GM23338 (cell line): ENCODE data around the gene CABP2. TPM values are rescaled to one million over a fixed set of nuclear protein-coding genes. Genes with fewer than 3 reads are reported as not detected.

ENCODE experiments used
- ATAC-seq: fragments of 200-7000 bp; cut with Tn5 transposase; 3 replicates; pipeline ENCODE4 v1.9.1; 2020
- DNase-seq: peaks from one replicate; pipeline ENCODE4 v3.0.0-alpha.2; 2015; ENCODE audit warnings: low spot score
- H2AFZ ChIP-seq: fragments of 200-600 bp; sonication (generic); 2 replicates; pipeline ENCODE4 v1.8.0; 2016; ENCODE audit warnings: antibody characterized with exemption, mild to moderate bottlenecking, moderate library complexity
- H3F3A ChIP-seq: fragments of 200-600 bp; sonication (generic); replicated peaks from 2 replicates; pipeline ENCODE4 v1.8.0; 2017; ENCODE audit warnings: antibody characterized with exemption, mixed run types, low read depth
- H3K27ac ChIP-seq: fragments of 200-600 bp; sonication (generic); 2 replicates; pipeline ENCODE4 v1.6.1; 2016; ENCODE audit warnings: low read depth
- H3K27me3 ChIP-seq: fragments of 200-600 bp; sonication (generic); 2 replicates; pipeline ENCODE4 v1.8.0; 2016; ENCODE audit warnings: mild to moderate bottlenecking, mixed run types, moderate library complexity; ENCODE audit not compliant: insufficient read depth
- H3K36me3 ChIP-seq: fragments of 200-600 bp; sonication (generic); 2 replicates; pipeline ENCODE4 v1.8.0; 2016; ENCODE audit warnings: mild to moderate bottlenecking; ENCODE audit not compliant: insufficient read depth
- H3K4me1 ChIP-seq: fragments of 200-600 bp; sonication (generic); 2 replicates; pipeline ENCODE4 v1.8.0; 2016; ENCODE audit warnings: mild to moderate bottlenecking, moderate library complexity; ENCODE audit not compliant: insufficient read depth
- H3K4me2 ChIP-seq: fragments of 200-600 bp; sonication (generic); 2 replicates; pipeline ENCODE4 v1.7.1; 2017; ENCODE audit warnings: mixed run types
- H3K4me3 ChIP-seq: fragments of 200-600 bp; sonication (generic); 2 replicates; pipeline ENCODE4 v1.6.1; 2016; ENCODE audit warnings: mixed run types
- H3K79me2 ChIP-seq: fragments of 200-600 bp; sonication (generic); replicated peaks from 2 replicates; pipeline ENCODE4 v1.8.0; 2017; ENCODE audit warnings: mild to moderate bottlenecking; ENCODE audit not compliant: insufficient read depth
- H3K9me2 ChIP-seq: fragments of 200-600 bp; sonication (generic); 2 replicates; pipeline ENCODE4 v1.8.0; 2017; ENCODE audit not compliant: insufficient read depth
- H4K20me1 ChIP-seq: fragments of 200-600 bp; sonication (generic); replicated peaks from 2 replicates; pipeline ENCODE4 v1.8.0; 2017; ENCODE audit warnings: mild to moderate bottlenecking; ENCODE audit not compliant: insufficient read depth
- H3K27ac Mint-ChIP-seq: 2 replicates; pipeline ENCODE4 v1.8.0; 2020; ENCODE audit warnings: inconsistent platforms, mild to moderate bottlenecking, moderate library complexity, mixed read lengths
- H3K27me3 Mint-ChIP-seq: 3 replicates; pipeline ENCODE4 v1.8.0; 2022; ENCODE audit warnings: low read depth, mild to moderate bottlenecking, moderate library complexity, mixed read lengths, inconsistent platforms; ENCODE audit not compliant: insufficient read depth, poor library complexity
- H3K36me3 Mint-ChIP-seq: 3 replicates; pipeline ENCODE4 v1.8.0; 2021; ENCODE audit warnings: low read depth, mild to moderate bottlenecking, inconsistent platforms, moderate library complexity, mixed read lengths
- H3K4me1 Mint-ChIP-seq: 3 replicates; pipeline ENCODE4 v1.8.0; 2020; ENCODE audit warnings: mild to moderate bottlenecking, inconsistent platforms, mixed read lengths
- H3K4me3 Mint-ChIP-seq: 3 replicates; pipeline ENCODE4 v1.8.0; 2021; ENCODE audit warnings: moderate library complexity, mild to moderate bottlenecking, inconsistent platforms, mixed read lengths
- H3K9me3 Mint-ChIP-seq: 3 replicates; pipeline ENCODE4 v1.8.0; 2020; ENCODE audit warnings: moderate library complexity, mild to moderate bottlenecking, inconsistent platforms, mixed read lengths
- JUNB ChIP-seq: IDR thresholded peaks from one replicate; pipeline ENCODE4 v1.6.1; 2016; ENCODE audit warnings: antibody characterized with exemption; ENCODE audit not compliant: unreplicated experiment
- NANOG ChIP-seq: IDR thresholded peaks from 2 replicates; pipeline ENCODE4 v1.6.1; 2016; ENCODE audit warnings: antibody characterized with exemption, borderline replicate concordance
- REST ChIP-seq: IDR thresholded peaks from one replicate; pipeline ENCODE4 v1.6.1; 2018; ENCODE audit warnings: antibody characterized with exemption; ENCODE audit not compliant: unreplicated experiment
- ZNF331 ChIP-seq: fragments of 250-450 bp; sonication (Bioruptor Pico); IDR thresholded peaks from 2 replicates; pipeline ENCODE4 v1.5.0; 2020; ENCODE audit warnings: low read depth, mild to moderate bottlenecking, moderate library complexity
- ZNF462 ChIP-seq: fragments of 250-450 bp; sonication (Bioruptor Pico); IDR thresholded peaks from 2 replicates; pipeline ENCODE4 v1.5.0; 2020; ENCODE audit warnings: mild to moderate bottlenecking, moderate library complexity
- polyA plus RNA-seq: library from polyadenylated mRNA; unstranded; fragments of >200 nt; fragmentation: Nextera tagmentation; extraction: Ambion mirVana; gene quantifications from 2 replicates; pipeline ENCODE4 v1.2.1, GENCODE V29; 2016
- total RNA-seq: library from RNA; depleted of rRNA; stranded (reverse); fragments of >200 nt; shearing (Covaris generic); gene quantifications from 2 replicates; pipeline ENCODE4 v1.2.3, GENCODE V29; 2014

CABP2 gene
- total and polyA plus RNA-seq, 2 experiments from 2014 or later: not detected

GRCh38 chr11:67522338-67522737, 908 bp downstream of the CABP2 start (continued):
- TF ChIP-seq ZNF462 (CRISPR knock-in tag): no peak
- no peak for TF ChIP-seq JUNB
- TF ChIP-seq ZNF331: no peak

- H3K27ac Mint-ChIP-seq: no peak overlapping the region
- DNase-seq (no peak), ATAC-seq (no peak)
- Histone ChIP-seq H3K27ac (no peak overlapping the region), H4K20me1 (no peaks in the 10 kb centered on the region), H2AFZ (no peak overlapping the region), H3K27me3 (no peaks in the 10 kb centered on the region), H3K79me2 (no peaks in the 10 kb centered on the region), H3K9me2 (no peaks in the 10 kb centered on the region), H3F3A (no peaks in the 10 kb centered on the region), H3K36me3 (no peaks in the 10 kb centered on the region), H3K4me1 (no peaks in the 10 kb centered on the region), H3K4me2 (no peak overlapping the region), H3K4me3 (no peak overlapping the region)
- H3K36me3 Mint-ChIP-seq: no peaks in the 10 kb centered on the region
- no peak for TF ChIP-seq NANOG
- TF ChIP-seq ZNF331: no peak
- no peak for TF ChIP-seq REST
- H3K4me1 Mint-ChIP-seq: no peaks in the 10 kb centered on the region
- H3K9me3 Mint-ChIP-seq: no peaks in the 10 kb centered on the region
- no peak overlapping the region for H3K4me3 Mint-ChIP-seq
- peaks cover 8% of the 10 kb centered on the region for H3K27me3 Mint-ChIP-seq
Observed at GRCh38 chr11:67521924-67522323, 1.3 kb downstream of the CABP2 start.
